MM.1S (cell line): Measurements from ENCODE around the gene SMCO4.

Experiments
- DNase-seq: peaks from one replicate; pipeline ENCODE4 v3.0.0-alpha.2; 2015
- H2AFZ ChIP-seq: fragments of 300-600 bp; sonication (generic); 2 replicates; pipeline ENCODE4 v1.6.0; 2016; ENCODE audit warnings: antibody characterized with exemption, low read length
- H3F3A ChIP-seq: fragments of 300-600 bp; sonication (generic); 2 replicates; pipeline ENCODE4 v1.6.1; 2016; ENCODE audit warnings: mild to moderate bottlenecking, antibody characterized with exemption, low read length, moderate library complexity, mixed read lengths; ENCODE audit not compliant: insufficient read depth
- H3K27ac ChIP-seq: fragments of 300-600 bp; sonication (generic); 2 replicates; pipeline ENCODE4 v1.5.1; 2016; ENCODE audit warnings: mild to moderate bottlenecking, low read length
- H3K27me3 ChIP-seq: fragments of 300-600 bp; sonication (generic); replicated peaks from 2 replicates; pipeline ENCODE4 v1.6.0; 2016; ENCODE audit warnings: low read length; ENCODE audit not compliant: insufficient read depth
- H3K36me3 ChIP-seq: fragments of 300-600 bp; sonication (generic); replicated peaks from 2 replicates; pipeline ENCODE4 v1.6.1; 2016; ENCODE audit warnings: mild to moderate bottlenecking, low read length, mixed read lengths; ENCODE audit not compliant: insufficient read depth
- H3K4me1 ChIP-seq: fragments of 300-600 bp; sonication (generic); 2 replicates; pipeline ENCODE4 v1.6.1; 2016; ENCODE audit warnings: low read length, mixed read lengths
- H3K4me2 ChIP-seq: fragments of 300-600 bp; sonication (generic); 2 replicates; pipeline ENCODE4 v1.6.0; 2016; ENCODE audit warnings: low read depth, low read length
- H3K4me3 ChIP-seq: fragments of 300-600 bp; sonication (generic); 2 replicates; pipeline ENCODE4 v1.5.1; 2016; ENCODE audit warnings: low read length, mixed read lengths
- H3K79me2 ChIP-seq: fragments of 300-600 bp; sonication (generic); 2 replicates; pipeline ENCODE4 v1.6.1; 2016; ENCODE audit warnings: mixed run types, low read length, mixed read lengths
- H3K9ac ChIP-seq: fragments of 300-600 bp; sonication (generic); 2 replicates; pipeline ENCODE4 v1.6.1; 2016; ENCODE audit warnings: low read length, mixed read lengths
- H3K9me2 ChIP-seq: fragments of 300-600 bp; sonication (generic); replicated peaks from 2 replicates; pipeline ENCODE4 v1.6.1; 2016; ENCODE audit warnings: mild to moderate bottlenecking, low read length, mixed read lengths; ENCODE audit not compliant: insufficient read depth
- H3K9me3 ChIP-seq: fragments of 300-600 bp; sonication (generic); replicated peaks from 2 replicates; pipeline ENCODE4 v1.6.1; 2016; ENCODE audit warnings: mild to moderate bottlenecking, low read length, mixed read lengths; ENCODE audit not compliant: insufficient read depth
- H4K20me1 ChIP-seq: fragments of 300-600 bp; sonication (generic); 2 replicates; pipeline ENCODE4 v1.6.1; 2016; ENCODE audit warnings: mild to moderate bottlenecking, low read length, moderate library complexity, mixed read lengths; ENCODE audit not compliant: insufficient read depth
- EZH2 ChIP-seq: fragments of 300-600 bp; sonication (generic); optimal IDR thresholded peaks from 2 replicates; pipeline ENCODE3; 2017; ENCODE audit warnings: low read depth, mild to moderate bottlenecking, antibody characterized with exemption, low read length, mixed read lengths
- EZH2phosphoT487 ChIP-seq: fragments of 300-600 bp; sonication (generic); IDR thresholded peaks from 2 replicates; pipeline ENCODE4 v1.6.1; 2018; ENCODE audit warnings: antibody characterized with exemption, low read length
- TF ChIP-seq, protein P1 (sequence below): fragments of 300-600 bp; sonication (generic); IDR thresholded peaks from 2 replicates; pipeline ENCODE4 v1.5.1; 2016; ENCODE audit warnings: antibody characterized with exemption, low read length, mixed read lengths

SMCO4 gene

DNA sequence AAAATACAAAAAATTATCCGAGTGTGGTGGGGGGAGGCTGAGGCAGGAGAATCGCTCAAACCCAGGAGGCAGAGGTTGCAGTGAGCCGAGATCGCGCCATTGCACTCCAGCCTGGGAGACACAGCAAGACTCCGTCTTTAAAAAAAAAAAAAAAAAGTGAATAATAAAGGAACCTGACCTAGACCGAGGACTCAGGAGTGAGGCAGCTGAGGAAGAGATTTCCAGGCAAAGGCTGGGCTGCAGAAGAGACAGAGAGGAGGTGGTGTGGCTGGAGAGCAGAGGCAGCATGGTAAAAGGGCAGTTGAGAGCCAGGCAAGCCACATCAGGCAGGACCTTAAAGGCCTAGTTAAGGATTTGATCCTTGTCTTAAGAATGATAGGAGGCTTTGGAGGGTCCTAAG lies 28.4 kb upstream of the SMCO4 start:
- DNase-seq, result no peak
- Histone ChIP-seq H3K4me3 (no peak overlapping the region), H3K79me2 (no peaks in the 10 kb centered on the region), H3K27ac (no peak overlapping the region), H3F3A (no peaks in the 10 kb centered on the region), H3K9me2 (no peaks in the 10 kb centered on the region), H3K9me3 (no peaks in the 10 kb centered on the region), H3K36me3 (no peaks in the 10 kb centered on the region), H3K4me1 (no peaks in the 10 kb centered on the region), H3K9ac (no peak overlapping the region), H3K27me3 (no peaks in the 10 kb centered on the region), H3K4me2 (no peak overlapping the region), H4K20me1 (no peaks in the 10 kb centered on the region), H2AFZ (no peak overlapping the region)
- no peak for TF ChIP-seq EZH2phosphoT487
- TF ChIP-seq, protein P1, sequence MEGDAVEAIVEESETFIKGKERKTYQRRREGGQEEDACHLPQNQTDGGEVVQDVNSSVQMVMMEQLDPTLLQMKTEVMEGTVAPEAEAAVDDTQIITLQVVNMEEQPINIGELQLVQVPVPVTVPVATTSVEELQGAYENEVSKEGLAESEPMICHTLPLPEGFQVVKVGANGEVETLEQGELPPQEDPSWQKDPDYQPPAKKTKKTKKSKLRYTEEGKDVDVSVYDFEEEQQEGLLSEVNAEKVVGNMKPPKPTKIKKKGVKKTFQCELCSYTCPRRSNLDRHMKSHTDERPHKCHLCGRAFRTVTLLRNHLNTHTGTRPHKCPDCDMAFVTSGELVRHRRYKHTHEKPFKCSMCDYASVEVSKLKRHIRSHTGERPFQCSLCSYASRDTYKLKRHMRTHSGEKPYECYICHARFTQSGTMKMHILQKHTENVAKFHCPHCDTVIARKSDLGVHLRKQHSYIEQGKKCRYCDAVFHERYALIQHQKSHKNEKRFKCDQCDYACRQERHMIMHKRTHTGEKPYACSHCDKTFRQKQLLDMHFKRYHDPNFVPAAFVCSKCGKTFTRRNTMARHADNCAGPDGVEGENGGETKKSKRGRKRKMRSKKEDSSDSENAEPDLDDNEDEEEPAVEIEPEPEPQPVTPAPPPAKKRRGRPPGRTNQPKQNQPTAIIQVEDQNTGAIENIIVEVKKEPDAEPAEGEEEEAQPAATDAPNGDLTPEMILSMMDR, result no peak
- no peak for TF ChIP-seq EZH2

DNA sequence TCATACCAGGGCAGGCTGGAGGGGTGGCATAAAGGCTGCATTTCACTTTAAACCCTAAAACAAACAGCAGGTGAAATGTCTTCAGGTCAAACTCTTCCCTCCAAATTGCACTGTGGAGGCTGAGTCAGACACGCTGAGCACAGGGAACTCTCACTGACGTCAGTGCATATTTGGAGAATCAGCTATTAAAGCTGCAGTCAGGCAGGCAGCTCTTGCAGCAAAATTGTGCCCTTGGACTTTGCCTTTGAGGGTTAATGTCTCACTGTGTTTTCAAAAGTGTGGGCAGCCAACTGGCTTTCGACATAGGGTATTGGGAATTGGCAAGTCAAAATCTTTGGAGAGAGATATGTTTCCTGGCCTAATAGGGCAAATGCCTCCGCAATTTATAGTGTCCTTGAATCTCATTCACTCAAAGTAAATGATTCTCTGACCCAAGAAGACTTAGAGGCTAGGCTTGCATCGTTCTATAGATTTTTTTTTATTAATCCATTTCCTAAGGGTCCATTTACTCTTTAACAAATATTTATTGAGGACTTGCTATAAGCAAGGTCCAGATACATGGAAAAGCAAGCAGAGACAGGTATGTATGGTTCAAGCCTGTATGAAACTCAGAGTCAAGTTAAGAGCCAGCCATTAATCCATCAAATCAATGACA lies 27.7 kb upstream of the SMCO4 start:
- DNase-seq, result no peak
- H3K27ac ChIP-seq, result no peak overlapping the region
- H2AFZ ChIP-seq, result no peak overlapping the region

DNA sequence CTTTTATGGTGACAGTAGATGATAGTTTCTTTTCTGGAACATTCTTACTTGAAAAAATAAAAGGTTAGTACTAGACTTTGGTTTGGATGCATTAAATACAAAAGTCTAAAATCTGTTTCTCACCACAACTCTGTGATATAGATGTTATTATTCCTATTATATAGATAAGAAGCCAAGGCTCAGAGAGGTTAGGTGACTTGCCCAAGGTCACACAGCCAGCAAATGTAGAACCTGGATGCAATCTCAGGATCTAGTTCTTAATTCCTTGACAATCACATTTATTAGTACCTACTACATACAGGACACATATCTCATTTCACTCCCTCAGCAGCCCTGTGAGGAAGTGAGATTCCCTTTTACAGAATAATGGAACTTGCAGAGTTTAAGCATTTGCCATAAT lies 26.3 kb upstream of the SMCO4 start:
- Histone ChIP-seq H3K9ac (no peak overlapping the region), H3K27me3 (no peaks in the 10 kb centered on the region), H3K27ac (no peak overlapping the region), H3K9me2 (no peaks in the 10 kb centered on the region), H3K79me2 (no peaks in the 10 kb centered on the region), H3K9me3 (no peaks in the 10 kb centered on the region), H3K4me2 (no peak overlapping the region), H3K4me3 (no peak overlapping the region), H3F3A (no peaks in the 10 kb centered on the region), H3K36me3 (no peaks in the 10 kb centered on the region), H2AFZ (no peak overlapping the region), H4K20me1 (no peaks in the 10 kb centered on the region), H3K4me1 (no peaks in the 10 kb centered on the region)
- TF ChIP-seq, protein P1, result no peak
- TF ChIP-seq EZH2 (no peak), EZH2phosphoT487 (no peak)
- DNase-seq, result no peak

More for the DNA sequence above, 27.7 kb upstream of the SMCO4 start:
- H3K4me3 ChIP-seq, result no peak overlapping the region
- no peak overlapping the region for H3K9ac ChIP-seq
- no peak overlapping the region for H3K4me2 ChIP-seq
- H3K27me3 ChIP-seq, result no peaks in the 10 kb centered on the region
- no peaks in the 10 kb centered on the region for H3K36me3 ChIP-seq
- no peaks in the 10 kb centered on the region for H4K20me1 ChIP-seq
- TF ChIP-seq, protein P1, result no peak
- TF ChIP-seq EZH2phosphoT487 (no peak), EZH2 (no peak)
- no peaks in the 10 kb centered on the region for H3K79me2 ChIP-seq
- no peaks in the 10 kb centered on the region for H3K9me3 ChIP-seq
- no peaks in the 10 kb centered on the region for H3K9me2 ChIP-seq
- H3F3A ChIP-seq, result no peaks in the 10 kb centered on the region
- no peaks in the 10 kb centered on the region for H3K4me1 ChIP-seq
